Osteocyte (in vitro differentiated cells): ENCODE measurements around the gene LCN12. TPM values are rescaled to one million over a fixed set of nuclear protein-coding genes. Genes with fewer than 3 reads are reported as not detected.

ENCODE experiments used
- DNase-seq: peaks from one replicate; pipeline ENCODE4 v3.0.0; 2021; ENCODE audit warnings: mixed read lengths; ENCODE audit not compliant: unreplicated experiment; ENCODE audit errors: extremely low spot score
- H3K27ac Mint-ChIP-seq: one replicate; pipeline ENCODE4 v1.8.0; 2021; ENCODE audit warnings: mild to moderate bottlenecking, mixed read lengths; ENCODE audit not compliant: unreplicated experiment
- H3K27me3 Mint-ChIP-seq: one replicate; pipeline ENCODE4 v1.8.0; 2021; ENCODE audit warnings: mixed read lengths; ENCODE audit not compliant: unreplicated experiment
- H3K36me3 Mint-ChIP-seq: one replicate; pipeline ENCODE4 v1.8.0; 2021; ENCODE audit warnings: mixed read lengths; ENCODE audit not compliant: unreplicated experiment
- H3K4me1 Mint-ChIP-seq: one replicate; pipeline ENCODE4 v1.8.0; 2021; ENCODE audit warnings: mixed read lengths; ENCODE audit not compliant: unreplicated experiment
- H3K4me3 Mint-ChIP-seq: one replicate; pipeline ENCODE4 v1.8.0; 2021; ENCODE audit warnings: mild to moderate bottlenecking, moderate library complexity, mixed read lengths; ENCODE audit not compliant: unreplicated experiment
- H3K9me3 Mint-ChIP-seq: one replicate; pipeline ENCODE4 v1.8.0; 2021; ENCODE audit warnings: mixed read lengths; ENCODE audit not compliant: unreplicated experiment
- total RNA-seq: library from RNA; stranded (reverse); gene quantifications from 2 replicates; pipeline ENCODE4 v1.2.1, GENCODE V29; 2021
- TF ChIP-seq, protein P1 (sequence below): fragments of 200-600 bp; sonication (generic); IDR thresholded peaks from 2 replicates; pipeline ENCODE4 v1.5.0; 2021; ENCODE audit warnings: antibody characterized with exemption, mild to moderate bottlenecking, moderate library complexity

The LCN12 gene
- total RNA-seq, 1 donor from 2014 or later: 1.4 TPM

DNA sequence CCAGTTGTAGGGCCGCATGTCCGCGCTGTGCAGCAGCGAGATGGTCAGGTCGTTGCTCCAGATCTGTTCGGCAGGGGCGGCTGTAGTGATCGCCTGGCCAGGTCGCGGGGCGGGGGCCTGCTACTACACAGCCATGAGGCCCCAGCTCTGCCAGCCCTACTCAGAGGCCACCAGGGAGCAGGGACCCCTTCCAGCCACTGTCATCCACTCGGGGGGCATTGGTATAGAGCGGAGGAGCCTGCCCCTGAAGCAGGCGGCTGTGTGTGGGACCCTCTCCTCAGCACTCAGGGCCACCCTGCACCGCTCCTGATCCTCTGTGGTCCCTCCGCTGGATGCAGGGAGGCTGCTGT, 9.2 kb upstream of the LCN12 start:
- peaks cover 3% of the 10 kb centered on the region for H3K4me1 Mint-ChIP-seq
- H3K36me3 Mint-ChIP-seq: peaks cover 12% of the 10 kb centered on the region
- H3K9me3 Mint-ChIP-seq: no peaks in the 10 kb centered on the region
- TF ChIP-seq, protein P1, sequence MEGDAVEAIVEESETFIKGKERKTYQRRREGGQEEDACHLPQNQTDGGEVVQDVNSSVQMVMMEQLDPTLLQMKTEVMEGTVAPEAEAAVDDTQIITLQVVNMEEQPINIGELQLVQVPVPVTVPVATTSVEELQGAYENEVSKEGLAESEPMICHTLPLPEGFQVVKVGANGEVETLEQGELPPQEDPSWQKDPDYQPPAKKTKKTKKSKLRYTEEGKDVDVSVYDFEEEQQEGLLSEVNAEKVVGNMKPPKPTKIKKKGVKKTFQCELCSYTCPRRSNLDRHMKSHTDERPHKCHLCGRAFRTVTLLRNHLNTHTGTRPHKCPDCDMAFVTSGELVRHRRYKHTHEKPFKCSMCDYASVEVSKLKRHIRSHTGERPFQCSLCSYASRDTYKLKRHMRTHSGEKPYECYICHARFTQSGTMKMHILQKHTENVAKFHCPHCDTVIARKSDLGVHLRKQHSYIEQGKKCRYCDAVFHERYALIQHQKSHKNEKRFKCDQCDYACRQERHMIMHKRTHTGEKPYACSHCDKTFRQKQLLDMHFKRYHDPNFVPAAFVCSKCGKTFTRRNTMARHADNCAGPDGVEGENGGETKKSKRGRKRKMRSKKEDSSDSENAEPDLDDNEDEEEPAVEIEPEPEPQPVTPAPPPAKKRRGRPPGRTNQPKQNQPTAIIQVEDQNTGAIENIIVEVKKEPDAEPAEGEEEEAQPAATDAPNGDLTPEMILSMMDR: no peak
- peak; percentile 80 for DNase-seq
- peak overlapping the region; percentile 72 for H3K4me3 Mint-ChIP-seq
- H3K27ac Mint-ChIP-seq: no peak overlapping the region
- H3K27me3 Mint-ChIP-seq: no peaks in the 10 kb centered on the region

DNA sequence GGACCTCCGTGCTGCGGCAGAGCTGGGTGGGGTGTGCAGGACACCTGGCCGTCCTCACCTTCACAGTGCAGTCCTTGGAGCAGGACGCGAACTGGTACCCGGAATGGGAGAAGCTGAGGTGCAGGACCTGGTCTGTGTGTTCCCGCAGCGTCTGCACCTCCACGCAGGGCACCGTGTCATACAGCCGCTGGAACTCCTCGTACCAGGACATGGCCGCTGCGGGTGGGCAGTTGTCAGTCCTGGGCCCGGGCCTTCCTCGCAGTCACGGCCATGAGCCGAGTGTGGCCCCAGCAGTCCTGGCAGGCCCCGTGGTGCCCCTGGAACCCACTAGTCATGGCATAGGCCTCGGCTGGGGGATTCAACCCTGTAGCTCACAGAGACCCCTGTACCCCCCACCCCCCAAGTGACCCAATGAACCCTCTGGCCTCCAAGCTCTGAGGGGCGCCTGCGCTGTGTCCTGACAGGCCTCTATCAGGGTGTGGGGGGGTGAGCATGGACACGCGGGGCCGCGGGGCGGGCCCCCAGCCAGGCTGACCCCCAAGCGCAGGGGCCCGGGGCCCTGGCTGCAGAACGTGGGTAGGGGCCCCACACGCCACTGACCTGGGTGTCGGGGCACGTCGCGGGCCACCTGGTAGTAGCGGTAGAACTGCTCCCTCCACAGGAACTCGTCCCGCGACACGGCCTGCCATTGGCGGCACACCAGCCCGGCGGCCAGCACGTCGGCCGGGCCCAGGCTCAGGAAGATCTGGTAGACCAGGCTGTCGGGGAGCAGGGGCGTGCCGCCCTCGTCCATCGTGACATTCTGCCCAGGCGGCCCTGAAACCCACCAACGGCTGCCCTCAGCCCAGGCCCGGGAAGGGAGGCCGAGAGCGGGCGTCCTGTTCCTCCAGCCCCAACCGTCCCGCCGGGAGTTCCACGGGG, 8.5 kb upstream of the LCN12 start:
- Mint-ChIP-seq H3K27me3 (no peaks in the 10 kb centered on the region), H3K9me3 (no peaks in the 10 kb centered on the region), H3K4me3 (peak overlapping the region; percentile 72), H3K27ac (peak overlapping the region; percentile 34), H3K36me3 (peaks cover 12% of the 10 kb centered on the region), H3K4me1 (peaks cover 6% of the 10 kb centered on the region)
- DNase-seq: peak; percentile 84
- TF ChIP-seq, protein P1: no peak

DNA sequence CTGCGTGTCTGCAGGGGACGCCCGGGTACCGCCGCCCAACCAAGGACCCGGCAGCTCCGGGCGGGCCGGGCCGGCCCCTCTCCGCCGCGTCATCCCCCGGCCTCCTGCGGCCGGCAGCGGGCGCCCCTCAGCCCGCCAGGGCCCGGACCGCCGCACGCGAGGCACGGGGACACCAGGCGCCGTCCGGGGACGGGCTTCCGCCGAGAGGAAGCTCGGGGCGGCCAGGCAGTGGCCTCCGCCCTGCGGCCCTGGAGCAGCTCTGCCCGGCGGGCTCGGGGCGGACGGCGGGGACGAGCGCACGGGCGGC, 7.9 kb upstream of the LCN12 start:
- H3K27ac Mint-ChIP-seq: no peak overlapping the region
- H3K4me1 Mint-ChIP-seq: peaks cover 6% of the 10 kb centered on the region
- TF ChIP-seq, protein P1: no peak
- no peaks in the 10 kb centered on the region for H3K9me3 Mint-ChIP-seq
- H3K4me3 Mint-ChIP-seq: peak overlapping the region; percentile 72
- H3K36me3 Mint-ChIP-seq: peaks cover 10% of the 10 kb centered on the region
- no peaks in the 10 kb centered on the region for H3K27me3 Mint-ChIP-seq
- no peak for DNase-seq

DNA sequence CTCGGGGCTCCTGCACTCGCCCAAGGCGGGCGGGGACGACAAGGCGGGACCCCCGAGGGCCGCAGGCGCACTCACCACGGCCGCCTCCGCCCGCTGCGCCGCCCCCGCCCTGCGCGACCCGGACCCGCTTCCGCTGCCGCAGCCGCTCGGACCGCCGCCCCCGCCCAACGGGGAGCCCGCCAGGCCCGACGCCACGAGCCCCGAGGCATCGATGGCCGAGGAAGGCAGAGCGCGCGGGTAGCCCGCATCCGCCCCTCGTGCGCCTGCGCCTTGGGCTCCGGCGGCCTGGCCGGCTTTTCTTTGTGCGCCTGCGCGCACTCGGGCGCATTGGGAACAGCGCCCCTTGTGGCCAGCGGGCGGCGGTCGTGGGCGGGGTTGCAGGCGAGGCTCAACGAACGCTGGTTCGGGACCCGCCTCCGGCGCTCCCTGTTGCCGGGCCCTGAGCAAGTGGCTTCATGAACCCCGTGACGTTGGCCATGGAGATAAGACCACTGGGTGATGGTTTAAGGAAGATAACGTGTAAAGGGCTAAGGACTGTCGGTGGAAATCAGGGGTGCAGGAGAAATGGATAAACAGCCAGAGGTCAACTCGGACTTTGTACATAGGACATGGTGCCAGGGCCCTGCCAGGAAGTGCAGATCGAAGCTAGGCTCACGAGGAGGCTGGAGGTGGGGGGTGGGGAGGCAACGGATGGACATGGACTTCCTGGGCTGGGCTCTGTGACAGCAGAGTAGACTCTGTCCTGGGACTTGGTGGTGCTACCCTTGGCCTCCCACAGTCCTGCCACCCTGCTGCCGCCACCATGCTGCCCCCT, 7.3 kb upstream of the LCN12 start, which contains the start of the genes C8G and FBXW5:
C8G (plus strand) TSS at position 725 of the 814 bp plus-strand sequence; CDS start at position 803, 78 bp downstream.
FBXW5 (minus strand) TSS at position 220 of the 814 bp plus-strand sequence. CDS start 655 bp downstream, outside the sequence.
- peak within 1 kb of the TSS; percentile 72 for H3K4me3 Mint-ChIP-seq
- TF ChIP-seq, protein P1: peak; percentile 98
- DNase-seq: peak; percentile 99
- H3K27me3 Mint-ChIP-seq: no peaks in the 10 kb centered on the region
- H3K36me3 Mint-ChIP-seq: peaks cover 7% of the 10 kb centered on the region
- peaks cover 9% of the 10 kb centered on the region for H3K4me1 Mint-ChIP-seq
- peak within 1 kb of the TSS; percentile 85 for H3K27ac Mint-ChIP-seq
- H3K9me3 Mint-ChIP-seq: no peaks in the 10 kb centered on the region
